Endothelial cell of umbilical vein (primary cell): ENCODE measurements around the gene HCFC1R1. TPM values are rescaled to one million over a fixed set of nuclear protein-coding genes. Genes with fewer than 3 reads are reported as not detected.

Source experiments
- BruUV-seq: library from RNA; stranded (reverse); fragments of 400-500 nt; replicated peaks from 2 replicates; lab custom pipeline; 2021; lab: Mats Ljungman, UMichigan
- CTCF ChIA-PET: fragments of 300-600, 350-600 bp; sonication (Branson Sonifier 250); formaldehyde crosslinking; loops from one replicate; lab custom pipeline; 2021; ENCODE audit warnings: antibody characterized with exemption, inconsistent platforms; lab: Charles Lee
- POLR2A ChIA-PET: fragments of 300-600, 350-600 bp; sonication (Branson Sonifier 250); formaldehyde crosslinking; loops from one replicate; lab custom pipeline; 2021; ENCODE audit warnings: antibody characterized with exemption, inconsistent platforms; lab: Charles Lee
- DNase-seq: peaks from one replicate; pipeline ENCODE4 v3.0.0-alpha.2; 2011; ENCODE audit warnings: low read depth, low spot score
- FAIRE-seq: peaks from 2 replicates; lab custom pipeline; 2011; peaks lifted over from hg19 to GRCh38; lab: Jason Lieb, UNC
- H2AFZ ChIP-seq: 2 replicates; pipeline ENCODE4 v1.6.0; 2012; ENCODE audit warnings: low read depth, low read length, control low read depth, inconsistent platforms
- H3K27ac ChIP-seq: 2 replicates; pipeline ENCODE4 v1.5.1; 2011; ENCODE audit warnings: low read depth, mild to moderate bottlenecking, control low read depth, low read length, moderate library complexity; ENCODE audit not compliant: insufficient read depth
- H3K27me3 ChIP-seq, 2 experiments: 2 replicates each; pipeline versions ENCODE4 v1.6.0 to v1.6.1; 2011; ENCODE audit warnings: low read length in 2 of 2, mixed read lengths in 1 of 2; ENCODE audit not compliant: control insufficient read depth in 2 of 2, insufficient read depth in 2 of 2
- H3K36me3 ChIP-seq, 2 experiments: 2 replicates in 1 of 2; 3 replicates in 1 of 2; pipeline ENCODE4 v1.5.1; 2011; ENCODE audit warnings: low read length in 2 of 2, mild to moderate bottlenecking in 1 of 2, moderate library complexity in 1 of 2; ENCODE audit not compliant: control insufficient read depth in 2 of 2, insufficient read depth in 2 of 2; ENCODE audit errors: extremely low read depth in 1 of 2
- H3K4me1 ChIP-seq: 3 replicates; pipeline ENCODE4 v1.5.1; 2011; ENCODE audit warnings: mild to moderate bottlenecking, low read length; ENCODE audit not compliant: control insufficient read depth, insufficient read depth; ENCODE audit errors: extremely low read depth
- H3K4me2 ChIP-seq: 2 replicates; pipeline ENCODE4 v1.6.1; 2011; ENCODE audit warnings: low read length, control low read depth, mixed read lengths; ENCODE audit not compliant: insufficient read depth
- H3K4me3 ChIP-seq, 3 experiments: fragments of 200-600 bp in 1 of 3; sonication (generic), shearing (Covaris generic) in 1 of 3; replicated peaks in 1 of 3; 2 replicates each; pipeline ENCODE4 v1.5.1; 2011 to 2016; ENCODE audit warnings: control low read depth in 3 of 3, low read length in 3 of 3, mild to moderate bottlenecking in 2 of 3, inconsistent platforms in 1 of 3, low read depth in 1 of 3, moderate library complexity in 1 of 3; ENCODE audit not compliant: insufficient read depth in 1 of 3
- H3K79me2 ChIP-seq: 2 replicates; pipeline ENCODE4 v1.6.0; 2012; ENCODE audit warnings: low read length, inconsistent platforms; ENCODE audit not compliant: control insufficient read depth, insufficient read depth
- H3K9ac ChIP-seq: replicated peaks from 2 replicates; pipeline ENCODE3; 2011; ENCODE audit warnings: low read length, control low read depth; ENCODE audit not compliant: insufficient read depth; ENCODE audit errors: extremely low read depth
- H3K9me1 ChIP-seq: replicated peaks from 3 replicates; pipeline ENCODE4 v1.6.0; 2011; ENCODE audit warnings: mild to moderate bottlenecking, low read length; ENCODE audit not compliant: control insufficient read depth, insufficient read depth; ENCODE audit errors: extremely low read depth
- H3K9me3 ChIP-seq: replicated peaks from 2 replicates; pipeline ENCODE4 v1.5.1; 2012; ENCODE audit warnings: low read length, inconsistent platforms; ENCODE audit not compliant: control insufficient read depth, insufficient read depth
- H4K20me1 ChIP-seq: replicated peaks from 2 replicates; pipeline ENCODE3; 2011; ENCODE audit warnings: mild to moderate bottlenecking, low read length; ENCODE audit not compliant: control insufficient read depth, insufficient read depth; ENCODE audit errors: extremely low read depth
- EZH2 ChIP-seq: IDR thresholded peaks from 2 replicates; pipeline ENCODE4 v1.6.1; 2012; ENCODE audit warnings: borderline replicate concordance, low read depth, mild to moderate bottlenecking, moderate library complexity, low read length, inconsistent platforms; ENCODE audit not compliant: severe bottlenecking
- FOS ChIP-seq: IDR thresholded peaks from 2 replicates; pipeline ENCODE4 v1.6.1; 2011; ENCODE audit warnings: mild to moderate bottlenecking, low read length, moderate library complexity, borderline replicate concordance; ENCODE audit not compliant: insufficient read depth
- GATA2 ChIP-seq: IDR thresholded peaks from 2 replicates; pipeline ENCODE4 v1.7.0; 2011; ENCODE audit warnings: low read depth, mild to moderate bottlenecking, moderate library complexity, mixed read lengths, low read length; ENCODE audit not compliant: insufficient read length, insufficient read depth
- JUN ChIP-seq: IDR thresholded peaks from 2 replicates; pipeline ENCODE4 v1.6.1; 2011; ENCODE audit warnings: borderline replicate concordance, low read depth; ENCODE audit not compliant: insufficient read length, insufficient read depth
- MYC ChIP-seq: IDR thresholded peaks from one replicate; pipeline ENCODE4 v1.6.1; 2011; ENCODE audit warnings: mild to moderate bottlenecking, low read depth, low read length
- POLR2A ChIP-seq: IDR thresholded peaks from 2 replicates; pipeline ENCODE4 v1.6.1; 2012; ENCODE audit warnings: low read depth, mild to moderate bottlenecking, control low read depth, low read length
- POLR2AphosphoS5 ChIP-seq: IDR thresholded peaks from 2 replicates; pipeline ENCODE4 v1.6.1; 2012; ENCODE audit warnings: low read depth, mild to moderate bottlenecking, control low read depth, low read length, moderate library complexity; ENCODE audit not compliant: insufficient read depth
- dilution Hi-C: fragments of 300-500 bp; cut with MboI; formaldehyde crosslinking; loops from one replicate; pipeline ENCODE4 v1.15.0; 2019; ENCODE audit warnings: low sequenced_read_pairs; ENCODE audit not compliant: extremely low pct_ligation_motif_present
- intact Hi-C: fragments of 100-400 bp; cut with micrococcal nuclease; formaldehyde crosslinking; loops from one replicate; pipeline ENCODE4 v1.10.0; 2022
- polyA plus RNA-seq, 4 experiments: library from polyadenylated mRNA; depleted of rRNA in 3 of 4; stranded (reverse) in 3 of 4; unstranded in 1 of 4; fragments of >200 nt; gene quantifications; 2 replicates each; pipeline versions ENCODE4 v1.2.1 to v1.2.3, GENCODE V29; 2011 to 2012; ENCODE audit warnings: missing spikeins in 1 of 4
- total RNA-seq: library from RNA; stranded (reverse); gene quantifications from 2 replicates; pipeline ENCODE4 v1.2.3, GENCODE V29; 2021
- TF ChIP-seq, protein P1 (sequence below), 2 donors: IDR thresholded peaks; 1 replicate in 1 of 2; 2 replicates in 1 of 2; pipeline ENCODE4 v1.5.1; 2011; ENCODE audit warnings: low read length in 2 of 2, mild to moderate bottlenecking in 2 of 2, moderate library complexity in 2 of 2, control low read depth in 1 of 2, inconsistent platforms in 1 of 2, low read depth in 1 of 2; ENCODE audit not compliant: insufficient read depth in 1 of 2; ENCODE audit errors: extremely low read depth in 1 of 2
- TF ChIP-seq, protein P2 (sequence below): IDR thresholded peaks from 2 replicates; pipeline ENCODE4 v1.6.1; 2011; ENCODE audit not compliant: insufficient read depth, insufficient read length

The HCFC1R1 gene
- total and polyA plus RNA-seq, 2 donors (not counting 3 experiments of a cell fraction or from before 2014, with no cell fraction given) = 28.7 to 49.3 TPM

DNA sequence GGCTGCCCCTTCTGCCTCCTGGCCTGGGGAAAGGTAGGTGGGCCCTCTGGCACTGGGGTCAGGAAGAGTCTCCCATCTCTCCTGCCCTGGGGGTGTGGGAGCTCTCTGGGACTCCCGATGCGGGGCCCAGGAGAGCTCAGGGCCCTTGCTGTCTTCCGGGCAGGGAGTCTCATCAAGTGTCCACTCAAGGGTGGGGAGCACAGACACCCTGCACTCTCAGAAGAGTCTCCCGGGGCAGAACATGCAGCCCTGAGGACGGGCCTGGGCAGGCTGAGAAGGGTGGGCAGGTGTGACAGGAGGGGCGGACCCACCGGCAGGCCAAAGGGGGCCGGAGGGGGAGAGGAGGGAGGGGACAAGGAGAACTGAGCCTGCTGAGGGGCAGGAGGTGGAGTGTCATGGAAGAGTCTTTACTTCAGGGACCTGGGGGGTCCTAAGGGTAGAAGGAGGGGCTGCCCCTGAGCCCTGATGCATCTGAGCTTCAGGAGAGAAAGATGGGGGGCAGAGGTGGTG, 35.1 kb downstream of the HCFC1R1 start:
- no TSS peak for BruUV-seq
- dilution Hi-C loops = no loop called here

More for the DNA sequence above, 35.1 kb downstream of the HCFC1R1 start:
- Histone ChIP-seq H3K9ac (no peak overlapping the region), H3K4me2 (no peak overlapping the region), H3K27me3 (peaks cover 0 to 5% of the 10 kb centered on the region in 2 experiments), H3K27ac (no peak overlapping the region), H4K20me1 (no peaks in the 10 kb centered on the region), H3K9me1 (no peaks in the 10 kb centered on the region), H3K36me3 (no peaks in the 10 kb centered on the region), H2AFZ (no peak overlapping the region), H3K4me1 (no peaks in the 10 kb centered on the region), H3K9me3 (no peaks in the 10 kb centered on the region), H3K79me2 (no peaks in the 10 kb centered on the region), H3K4me3 (no peak overlapping the region)
- FAIRE-seq = no peak
- ChIA-PET CTCF (interaction anchor here (0.5 to 0.9 kb wide), 2 partner anchors 40 to 43 kb away, joined by 3 to 4 read pairs; no protein-coding TSS in a partner anchor), POLR2A (no interaction called here)
- no peak for DNase-seq
- TF ChIP-seq FOS (no peak), EZH2 (no peak), JUN (no peak), POLR2A (no peak), POLR2AphosphoS5 (no peak), GATA2 (no peak), MYC (no peak)
- TF ChIP-seq, protein P1, sequence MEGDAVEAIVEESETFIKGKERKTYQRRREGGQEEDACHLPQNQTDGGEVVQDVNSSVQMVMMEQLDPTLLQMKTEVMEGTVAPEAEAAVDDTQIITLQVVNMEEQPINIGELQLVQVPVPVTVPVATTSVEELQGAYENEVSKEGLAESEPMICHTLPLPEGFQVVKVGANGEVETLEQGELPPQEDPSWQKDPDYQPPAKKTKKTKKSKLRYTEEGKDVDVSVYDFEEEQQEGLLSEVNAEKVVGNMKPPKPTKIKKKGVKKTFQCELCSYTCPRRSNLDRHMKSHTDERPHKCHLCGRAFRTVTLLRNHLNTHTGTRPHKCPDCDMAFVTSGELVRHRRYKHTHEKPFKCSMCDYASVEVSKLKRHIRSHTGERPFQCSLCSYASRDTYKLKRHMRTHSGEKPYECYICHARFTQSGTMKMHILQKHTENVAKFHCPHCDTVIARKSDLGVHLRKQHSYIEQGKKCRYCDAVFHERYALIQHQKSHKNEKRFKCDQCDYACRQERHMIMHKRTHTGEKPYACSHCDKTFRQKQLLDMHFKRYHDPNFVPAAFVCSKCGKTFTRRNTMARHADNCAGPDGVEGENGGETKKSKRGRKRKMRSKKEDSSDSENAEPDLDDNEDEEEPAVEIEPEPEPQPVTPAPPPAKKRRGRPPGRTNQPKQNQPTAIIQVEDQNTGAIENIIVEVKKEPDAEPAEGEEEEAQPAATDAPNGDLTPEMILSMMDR (IDR thresholded peaks at IDR 0.05; ENCODE audit: extremely low read depth in 1 of 2, insufficient read depth in 1 of 2, low read depth in 1 of 2, low read length in 2 of 2) = no peak
- TF ChIP-seq, protein P2, sequence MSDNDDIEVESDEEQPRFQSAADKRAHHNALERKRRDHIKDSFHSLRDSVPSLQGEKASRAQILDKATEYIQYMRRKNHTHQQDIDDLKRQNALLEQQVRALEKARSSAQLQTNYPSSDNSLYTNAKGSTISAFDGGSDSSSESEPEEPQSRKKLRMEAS = no peak
- intact Hi-C loops = no loop called here
